Right renal pelvis (tissue), 4 donors: ENCODE measurements around the gene AIP. TPM values are rescaled to one million over a fixed set of nuclear protein-coding genes. Genes with fewer than 3 reads are reported as not detected.

Experiments used
- DNase-seq, 4 donors: peaks; one replicate each; pipeline ENCODE4 v3.0.0-alpha.2; 2013; ENCODE audit warnings: low read depth in 4 of 4, low spot score in 3 of 4, missing footprints in 1 of 4
- polyA plus RNA-seq, 4 donors: library from polyadenylated mRNA; unstranded; fragments of 120-200 nt; gene quantifications; one replicate each; pipeline ENCODE4 v1.2.1, GENCODE V29; 2013; ENCODE audit not compliant: insufficient read length in 4 of 4

The AIP gene
- 10 to 100 TPM; 55.4 to 71.8 (median 59.1) TPM for polyA plus RNA-seq

- DNase-seq = peak; percentile 95 to 96 (median 96)
Observed at GRCh38 chr11:67482827-67483798, at the start of gene AIP. Gene AIP (plus strand): TSS chr11:67483026. CDS start chr11:67483159, 133 bp downstream.

GRCh38 chr11:67433536-67434394, 49.1 kb upstream of the AIP start:
- DNase-seq = no peak

GRCh38 chr11:67434395-67434881, 48.4 kb upstream of the AIP start:
- no peak for DNase-seq

GRCh38 chr11:67435031-67435726, 47.6 kb upstream of the AIP start:
- no peak for DNase-seq

DNA sequence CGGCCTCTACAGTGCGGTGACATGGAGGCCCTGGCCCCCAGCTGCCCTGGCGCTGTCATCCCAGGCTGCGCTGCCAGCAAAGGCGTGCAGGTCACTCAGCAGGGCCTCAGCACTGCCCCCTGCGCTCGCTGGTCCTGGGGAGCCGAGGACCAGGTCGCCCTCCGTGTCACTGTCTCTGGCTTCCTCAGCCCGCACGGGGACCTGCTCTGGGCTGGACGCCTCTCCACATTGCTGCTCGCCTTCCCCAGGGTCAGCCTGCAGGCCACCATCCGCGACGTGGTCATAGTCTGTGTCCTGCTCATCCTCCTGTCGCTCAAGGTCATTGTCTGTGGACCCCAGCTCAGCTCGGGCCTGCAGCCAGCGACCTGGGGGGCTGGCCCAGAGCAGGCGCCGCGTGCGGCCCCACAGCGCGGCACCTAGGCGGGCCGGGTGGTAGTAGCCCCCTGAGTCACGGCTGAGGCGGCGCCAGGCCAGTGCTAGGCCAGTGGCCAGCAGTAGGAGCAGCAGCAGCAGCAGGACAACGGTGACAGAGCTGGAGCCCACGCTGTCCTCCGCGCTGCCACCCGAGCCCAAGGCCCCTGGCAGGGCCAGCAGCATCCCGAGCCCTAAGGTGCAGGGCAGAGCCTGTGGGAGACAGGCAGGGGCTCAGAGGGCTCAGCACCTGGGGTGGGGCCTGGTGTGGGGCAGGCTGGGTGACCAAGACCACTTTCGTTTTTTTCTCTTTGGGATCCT, 46.9 kb upstream of the AIP start:
- no peak for DNase-seq

GRCh38 chr11:67436459-67437081, 46.3 kb upstream of the AIP start:
- no peak for DNase-seq

DNA sequence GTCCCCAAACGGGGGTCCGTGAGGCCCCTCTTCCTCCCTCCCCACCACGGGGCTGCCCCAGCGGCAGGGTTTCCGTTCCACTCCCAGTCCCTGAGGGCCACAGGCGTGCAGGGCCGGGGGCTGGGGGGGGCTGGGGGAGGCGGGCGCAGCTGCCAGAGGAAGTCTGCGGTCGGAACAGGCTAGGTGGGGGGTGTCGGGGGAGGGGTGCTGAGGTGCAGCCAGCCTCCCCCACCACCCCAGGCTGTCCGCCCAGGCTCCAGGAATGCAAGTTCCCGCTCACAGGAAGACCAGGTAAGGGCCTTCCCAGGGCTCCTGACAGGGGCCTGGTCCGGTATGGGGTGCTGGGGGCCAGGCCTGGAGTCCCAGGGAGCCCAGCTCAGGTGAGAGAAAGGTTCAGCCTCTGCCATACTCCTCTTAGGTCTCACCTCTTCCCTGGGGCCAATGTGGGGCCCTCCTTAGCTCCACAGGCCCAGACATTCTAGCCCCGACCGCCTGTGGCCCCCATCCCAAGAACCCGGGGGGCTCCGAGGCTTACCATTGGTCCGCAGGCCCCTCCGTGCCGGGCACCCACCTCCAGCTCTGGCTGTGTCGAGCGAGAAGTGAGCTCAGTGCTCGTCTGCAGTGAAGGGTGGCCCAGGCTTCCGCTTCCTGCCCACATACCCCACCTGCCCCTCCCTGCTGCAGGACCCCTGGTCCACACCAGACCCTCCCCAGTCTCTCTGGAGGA, 45.6 kb upstream of the AIP start, which contains the start of gene PTPRCAP:
Gene PTPRCAP, minus strand, starts transcription at position 601 of the 727 bp plus-strand sequence. Its CDS starts 63 bp downstream, at position 538.
- DNase-seq = no peak

GRCh38 chr11:67437809-67438157, 45.0 kb upstream of the AIP start:
- no peak for DNase-seq

GRCh38 chr11:67438158-67438902, 44.5 kb upstream of the AIP start:
- DNase-seq = no peak

DNA sequence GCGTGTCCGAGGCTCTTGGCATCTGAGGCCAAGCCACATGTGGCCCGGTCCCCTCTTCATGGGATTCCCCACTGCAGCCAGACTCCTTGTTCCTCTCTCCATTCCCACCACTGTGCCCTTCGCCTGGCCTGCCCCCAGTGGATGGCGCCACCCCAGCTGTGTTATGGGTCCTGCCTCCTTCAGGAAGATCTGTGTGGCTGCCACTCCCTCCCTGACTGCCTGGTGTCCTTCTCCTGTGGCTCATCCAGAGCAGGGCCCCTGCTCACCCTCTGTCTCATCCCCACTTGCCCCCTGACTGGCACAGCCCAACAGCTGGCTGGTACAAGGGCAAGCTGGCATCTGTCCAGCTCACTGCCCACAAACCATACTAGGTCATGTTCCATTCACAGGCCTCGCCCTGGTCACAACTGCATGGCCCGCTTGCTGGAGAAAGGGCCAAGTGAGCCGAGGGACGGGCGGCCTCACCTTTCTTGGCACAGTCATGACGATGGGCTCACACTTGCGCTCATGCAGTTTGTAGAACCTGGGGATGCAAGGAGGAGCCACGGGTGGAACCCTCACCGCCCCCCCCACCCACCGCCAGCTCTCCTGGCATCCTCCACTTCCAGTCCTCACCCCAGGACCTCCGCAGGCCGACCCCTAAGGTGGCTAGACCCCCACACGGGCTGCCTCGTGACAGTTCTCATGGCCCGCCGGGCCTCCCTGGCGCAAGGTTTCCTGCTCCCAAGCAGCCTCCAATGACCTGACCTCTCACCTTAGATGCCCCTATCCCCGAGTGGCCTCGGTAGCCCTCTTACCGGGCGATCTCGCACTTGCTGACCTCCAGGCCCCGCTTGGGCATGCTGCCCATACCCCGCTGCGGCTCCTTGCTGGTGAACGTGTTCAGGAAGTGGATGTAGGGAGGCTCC, 43.3 kb upstream of the AIP start:
- no peak for DNase-seq

DNA sequence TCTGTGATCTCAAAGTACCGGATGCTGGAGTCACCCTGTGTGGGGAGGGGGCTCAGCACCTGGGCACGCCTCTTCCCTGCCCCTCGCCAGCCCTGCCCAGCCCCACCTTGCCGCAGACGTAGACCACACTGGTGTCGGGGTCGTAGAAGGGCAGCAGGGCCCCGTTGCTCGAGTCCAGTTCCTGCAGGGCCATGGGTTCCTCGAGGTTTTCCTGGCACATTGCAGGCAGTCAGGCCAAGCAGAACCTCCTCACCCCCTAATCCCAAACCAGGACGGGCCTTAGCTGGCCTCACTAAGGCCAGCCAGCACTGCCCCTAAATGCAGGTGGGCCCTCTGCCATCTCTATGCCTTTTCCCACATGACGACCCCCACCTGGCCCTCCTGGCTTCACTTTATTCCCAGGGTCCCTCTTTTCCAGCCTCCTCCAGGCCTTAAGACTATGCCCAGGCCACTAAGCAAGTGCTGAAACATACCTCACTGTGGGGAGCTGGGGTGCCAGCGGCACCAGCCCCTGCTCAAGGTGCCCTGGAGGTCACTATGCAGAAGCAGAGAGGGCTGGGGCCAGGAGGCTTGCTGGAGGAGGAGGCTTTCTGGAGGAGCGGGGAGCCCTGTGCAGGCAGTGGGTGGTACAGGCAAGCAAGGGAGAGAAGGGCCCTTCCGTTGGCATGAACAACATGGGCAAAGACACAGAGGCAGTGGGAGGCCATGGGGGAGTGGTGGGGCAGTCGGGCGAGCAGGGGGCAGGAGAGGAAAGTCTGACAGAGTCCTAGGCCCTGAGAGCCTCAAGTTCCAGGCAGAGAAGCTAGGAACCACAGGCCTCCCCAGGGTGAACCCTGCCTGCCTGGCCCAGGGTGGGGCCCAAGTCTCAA, 42.4 kb upstream of the AIP start:
- DNase-seq = no peak

DNA sequence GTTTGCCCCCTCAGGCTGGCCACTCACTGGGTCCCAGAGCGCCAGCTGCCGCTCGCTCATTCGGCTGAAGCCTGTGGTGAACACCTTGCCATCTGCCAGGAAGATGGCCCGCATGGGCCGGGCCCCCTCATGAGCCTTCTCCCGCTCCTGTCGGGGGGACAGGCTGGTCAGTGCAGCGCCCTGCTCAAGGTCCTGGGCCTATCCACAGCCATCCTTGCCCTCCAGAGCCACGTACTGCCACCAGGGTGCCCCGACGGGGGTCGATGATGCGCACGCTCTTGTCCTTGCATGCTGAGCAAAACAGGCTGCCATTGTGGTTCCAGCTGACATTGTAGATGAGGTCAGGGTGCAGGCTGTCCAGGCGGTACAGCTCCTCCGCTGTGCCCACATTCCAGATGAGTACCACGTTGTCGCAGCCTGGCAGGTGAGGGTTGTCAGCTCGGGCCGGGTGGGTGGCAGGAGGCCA, 41.7 kb upstream of the AIP start:
- no peak for DNase-seq

- DNase-seq = no peak
Observed at GRCh38 chr11:67441731-67442351, 41.0 kb upstream of the AIP start.

DNA sequence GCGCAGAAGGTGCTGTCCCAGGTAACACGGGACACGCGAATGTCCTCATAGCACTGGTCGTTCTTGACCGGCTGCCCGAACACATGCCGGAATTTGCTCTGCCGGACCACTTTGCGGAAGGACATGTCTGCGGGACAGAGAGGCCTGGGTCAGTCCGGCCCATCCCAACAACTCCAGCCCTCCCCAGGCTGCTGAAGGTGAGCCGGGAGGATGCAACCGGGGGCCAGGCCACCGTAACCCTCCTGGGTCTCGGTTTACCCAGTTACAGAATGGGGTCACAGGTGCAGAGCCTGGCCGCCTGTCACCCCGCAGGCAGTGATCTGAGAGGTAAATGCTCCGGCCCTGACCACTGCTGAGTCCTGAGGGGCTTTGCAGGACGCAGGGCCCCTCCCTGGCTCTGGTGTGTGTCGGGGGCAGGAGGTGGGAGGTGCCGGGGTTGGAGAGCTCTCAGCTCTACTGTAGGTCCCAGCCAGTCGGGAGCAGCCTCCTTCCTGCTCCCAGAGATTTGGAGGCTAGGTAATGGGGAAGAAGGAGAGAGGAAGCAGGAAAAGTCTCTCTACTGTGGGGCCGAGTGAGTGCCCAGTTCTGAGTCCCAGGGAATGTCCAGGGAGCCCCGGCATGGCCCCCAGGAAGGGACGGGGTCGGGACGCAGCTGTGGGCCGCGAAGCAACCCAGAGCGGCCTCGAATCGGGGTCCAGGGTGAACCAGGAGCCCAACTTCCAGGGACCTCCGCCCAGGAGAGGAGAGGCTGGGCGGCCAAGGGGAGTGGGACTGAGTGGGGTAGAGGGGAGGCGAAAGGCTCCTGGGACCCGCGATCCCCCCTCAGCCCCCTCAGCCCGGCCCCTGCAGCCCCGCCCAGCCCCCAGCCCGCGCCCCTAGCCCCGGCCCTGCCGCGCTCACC, 40.1 kb upstream of the AIP start:
- no peak for DNase-seq
